ENCODE results near the gene PLIN5. TPM values are rescaled to one million over a fixed set of nuclear protein-coding genes. Genes with fewer than 3 reads are reported as not detected.

PLIN5 gene
- total RNA-seq, 4 donors from 2014 or later = 1.0 to 21.2 (median 5.3) TPM

- intact Hi-C loops (cut with DNase I; ENCODE audit: low total_unique reads) = no loop called here
- H3K4me3 ChIP-seq (ENCODE audit: low read depth, poor library complexity, severe bottlenecking) = no peak overlapping the region
- 30 to 60% methylated on average over 5 of the region's 5 CpGs for WGBS, 2 donors
- no peak for DNase-seq (ENCODE audit: low spot score in 2 of 2)
- TF ChIP-seq, protein P1, sequence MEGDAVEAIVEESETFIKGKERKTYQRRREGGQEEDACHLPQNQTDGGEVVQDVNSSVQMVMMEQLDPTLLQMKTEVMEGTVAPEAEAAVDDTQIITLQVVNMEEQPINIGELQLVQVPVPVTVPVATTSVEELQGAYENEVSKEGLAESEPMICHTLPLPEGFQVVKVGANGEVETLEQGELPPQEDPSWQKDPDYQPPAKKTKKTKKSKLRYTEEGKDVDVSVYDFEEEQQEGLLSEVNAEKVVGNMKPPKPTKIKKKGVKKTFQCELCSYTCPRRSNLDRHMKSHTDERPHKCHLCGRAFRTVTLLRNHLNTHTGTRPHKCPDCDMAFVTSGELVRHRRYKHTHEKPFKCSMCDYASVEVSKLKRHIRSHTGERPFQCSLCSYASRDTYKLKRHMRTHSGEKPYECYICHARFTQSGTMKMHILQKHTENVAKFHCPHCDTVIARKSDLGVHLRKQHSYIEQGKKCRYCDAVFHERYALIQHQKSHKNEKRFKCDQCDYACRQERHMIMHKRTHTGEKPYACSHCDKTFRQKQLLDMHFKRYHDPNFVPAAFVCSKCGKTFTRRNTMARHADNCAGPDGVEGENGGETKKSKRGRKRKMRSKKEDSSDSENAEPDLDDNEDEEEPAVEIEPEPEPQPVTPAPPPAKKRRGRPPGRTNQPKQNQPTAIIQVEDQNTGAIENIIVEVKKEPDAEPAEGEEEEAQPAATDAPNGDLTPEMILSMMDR (IDR thresholded peaks at IDR 0.05) = no peak
- no peak for TF ChIP-seq POLR2A (IDR thresholded peaks at IDR 0.05)
Measured at GRCh38 chr19:4536798-4537197, 1.8 kb upstream of the PLIN5 start.

DNA sequence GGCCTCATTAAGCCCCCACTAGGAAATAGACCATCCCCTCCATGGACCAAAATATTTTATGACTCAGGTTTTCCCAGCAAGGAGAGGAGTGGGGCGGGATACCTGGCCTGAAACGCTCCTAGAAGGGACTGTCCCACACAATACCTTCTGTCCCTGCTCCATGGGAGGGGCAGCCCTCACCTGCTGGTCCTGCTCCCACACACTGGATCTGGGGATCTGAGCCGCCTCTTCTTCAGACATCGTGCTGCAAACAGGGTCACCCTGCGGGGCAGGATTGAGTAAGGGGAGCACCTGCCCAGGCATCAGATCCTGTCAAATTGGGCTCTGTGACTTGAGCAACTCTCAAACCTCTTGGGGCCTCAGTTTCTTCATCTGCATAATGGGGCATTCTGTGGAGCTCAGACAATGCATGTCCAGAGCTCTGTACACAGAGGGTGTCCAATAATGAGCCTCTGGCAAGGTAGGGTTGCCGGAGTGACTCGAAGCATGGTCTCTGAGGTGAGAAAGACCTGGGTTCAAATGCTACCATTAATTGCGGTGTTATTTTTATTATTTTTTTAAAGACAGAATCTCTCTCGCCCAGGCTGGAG is 1.1 kb downstream of the PLIN5 start:
- H3K4me3 ChIP-seq (ENCODE audit: low read depth, poor library complexity, severe bottlenecking) = no peak overlapping the region
- TF ChIP-seq, protein P1 (IDR thresholded peaks at IDR 0.05) = no peak
- TF ChIP-seq POLR2A (IDR thresholded peaks at IDR 0.05) = no peak
- no peak for DNase-seq (ENCODE audit: low spot score in 2 of 2)
- 69 to 82% methylated on average over 9 of the region's 9 CpGs for WGBS, 2 donors
- intact Hi-C loops (cut with DNase I; ENCODE audit: low total_unique reads) = no loop called here

DNA sequence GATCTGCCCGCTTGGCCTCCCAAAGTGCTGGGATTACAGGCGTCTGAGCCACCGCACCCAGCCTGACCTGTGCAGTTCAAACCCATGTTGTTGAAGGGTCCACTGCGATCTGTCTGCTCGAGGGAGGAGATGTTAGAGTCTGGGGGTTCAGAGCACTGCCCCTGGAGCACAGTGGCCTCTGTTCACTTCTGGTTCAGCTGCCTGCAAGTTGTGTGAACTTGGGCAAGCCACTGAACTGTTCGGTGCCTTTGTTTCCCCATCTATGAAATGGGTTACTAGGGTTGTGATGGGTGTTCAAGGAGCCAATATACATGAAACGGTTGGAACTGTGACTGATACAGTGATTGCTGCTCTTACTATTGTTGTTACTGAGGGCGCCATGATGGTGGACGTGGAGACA is 1.7 kb downstream of the PLIN5 start:
- WGBS, 2 donors = 75 to 77% methylated on average over 9 of the region's 9 CpGs
- TF ChIP-seq, protein P1 (IDR thresholded peaks at IDR 0.05) = no peak
- no peak for TF ChIP-seq POLR2A (IDR thresholded peaks at IDR 0.05)
- H3K4me3 ChIP-seq (ENCODE audit: low read depth, poor library complexity, severe bottlenecking) = no peak overlapping the region
- intact Hi-C loops (cut with DNase I; ENCODE audit: low total_unique reads) = no loop called here
- no peak for DNase-seq (ENCODE audit: low spot score in 2 of 2)

- DNase-seq (ENCODE audit: low spot score in 2 of 2) = no peak
- no peak overlapping the region for H3K4me3 ChIP-seq (ENCODE audit: low read depth, poor library complexity, severe bottlenecking)
- TF ChIP-seq, protein P1 (IDR thresholded peaks at IDR 0.05) = no peak
- TF ChIP-seq POLR2A (IDR thresholded peaks at IDR 0.05) = no peak
- 63 to 65% methylated on average over 20 of the region's 28 CpGs for WGBS, 2 donors
- intact Hi-C loops (cut with DNase I; ENCODE audit: low total_unique reads) = no loop called here
Measured at GRCh38 chr19:4531562-4532165, 3.4 kb downstream of the PLIN5 start.

DNA sequence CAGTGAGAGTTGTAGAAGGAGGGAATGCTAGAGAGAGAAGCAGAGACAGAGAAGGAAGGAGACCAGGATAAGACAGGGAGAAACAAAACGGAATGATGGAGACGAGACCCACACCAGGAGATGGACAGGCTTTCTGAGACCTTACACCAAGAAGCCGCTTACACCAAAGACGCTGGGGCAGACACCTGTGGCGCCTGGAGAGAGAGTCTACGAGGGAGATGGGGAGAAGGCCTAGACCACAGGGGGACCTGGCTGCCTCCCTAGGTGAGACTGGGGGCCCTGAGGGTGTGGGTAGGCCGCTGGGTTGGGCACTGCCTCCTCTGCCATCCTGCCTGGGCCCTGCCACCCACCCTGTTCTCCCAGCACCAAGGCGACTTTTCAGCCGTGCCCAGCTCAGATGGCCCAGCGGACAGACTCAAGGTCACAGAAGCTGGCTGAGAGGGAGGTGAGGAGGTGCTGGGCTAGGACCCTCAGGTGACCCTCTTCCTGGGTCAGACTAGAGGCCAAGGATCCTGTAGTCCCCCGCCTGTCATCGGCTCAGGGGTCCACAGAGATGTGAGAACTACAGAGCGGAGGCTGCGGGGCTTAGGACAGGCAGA is 5.0 kb downstream of the PLIN5 start:
- WGBS, 2 donors = 73 to 75% methylated on average over 14 of the region's 14 CpGs
- no peak for DNase-seq (ENCODE audit: low spot score in 2 of 2)
- no peak overlapping the region for H3K4me3 ChIP-seq (ENCODE audit: low read depth, poor library complexity, severe bottlenecking)
- no peak for TF ChIP-seq POLR2A (IDR thresholded peaks at IDR 0.05)
- TF ChIP-seq, protein P1 (IDR thresholded peaks at IDR 0.05) = no peak
- intact Hi-C loops (cut with DNase I; ENCODE audit: low total_unique reads) = loop anchor here (10.0 kb wide), 1 partner anchor 255 kb away; the partner anchor contains the start of gene SHD
